K562 (cell line): ENCODE results near the gene SLC22A8.

Source experiments
- CTCF ChIP-seq, 3 experiments: IDR thresholded peaks in 2 of 3; conservative IDR thresholded peaks in 1 of 3; 2 replicates each; pipeline ENCODE4 v1.5.1; 2011 to 2012; ENCODE audit warnings: low read length in 3 of 3, mild to moderate bottlenecking in 3 of 3, control low read depth in 2 of 3, improper control_type of control experiment in 1 of 3, inconsistent platforms in 1 of 3, low read depth in 1 of 3, mixed read lengths in 1 of 3, moderate library complexity in 1 of 3; ENCODE audit not compliant: insufficient read depth in 2 of 3
- KDM5B ChIP-seq: fragments of 200-600 bp; sonication (generic); IDR thresholded peaks from 2 replicates; pipeline ENCODE4 v1.6.1; 2012; ENCODE audit warnings: low read depth, mild to moderate bottlenecking, moderate library complexity, low read length, control low read depth, inconsistent platforms; ENCODE audit not compliant: insufficient replicate concordance
- STAT5A ChIP-seq: IDR thresholded peaks from 2 replicates; pipeline ENCODE4 v1.6.1; 2012; ENCODE audit warnings: low read length, inconsistent platforms, borderline replicate concordance
- TAF1 ChIP-seq: IDR thresholded peaks from 2 replicates; pipeline ENCODE4 v1.6.1; 2011; ENCODE audit warnings: mild to moderate bottlenecking, low read length, moderate library complexity; ENCODE audit not compliant: insufficient read depth, control insufficient read depth, severe bottlenecking; ENCODE audit errors: extremely low read depth
- UBTF ChIP-seq, 2 experiments: IDR thresholded peaks; 2 replicates each; pipeline ENCODE4 v1.6.1; 2012; ENCODE audit warnings: improper control_type of control experiment in 2 of 2, low read depth in 2 of 2, low read length in 2 of 2, borderline replicate concordance in 1 of 2
- ZNF354B ChIP-seq: fragments of 250-450 bp; sonication (Bioruptor Pico); IDR thresholded peaks from 2 replicates; pipeline ENCODE4 v1.4.0; 2020
- ZNF77 ChIP-seq: fragments of 250-450 bp; sonication (Bioruptor Pico); IDR thresholded peaks from 2 replicates; pipeline ENCODE4 v1.5.0; 2020

GRCh38 chr11:62965574-62965973 is 50.1 kb downstream of the SLC22A8 start:
- TF ChIP-seq CTCF (IDR thresholded peaks at IDR 0.05 in 2 of 3, conservative IDR thresholded peaks at IDR 0.05 in 1 of 3; ENCODE audit: insufficient read depth in 2 of 3, low read depth in 1 of 3, low read length in 3 of 3), result no peak
- no peak for TF ChIP-seq ZNF77 (CRISPR knock-in tag)
- TF ChIP-seq STAT5A, result no peak
- no peak for TF ChIP-seq UBTF (IDR thresholded peaks at IDR 0.05; ENCODE audit: borderline replicate concordance in 1 of 2, low read depth in 2 of 2, low read length in 2 of 2)
- no peak for TF ChIP-seq TAF1
- TF ChIP-seq ZNF354B (CRISPR knock-in tag), result no peak
- TF ChIP-seq KDM5B, result no peak
